Calu3 (cell line): ENCODE measurements around the gene HBEGF. TPM values are rescaled to one million over a fixed set of nuclear protein-coding genes. Genes with fewer than 3 reads are reported as not detected.

Experiments
- BruUV-seq: library from RNA; stranded (reverse); fragments of 400-500 nt; replicated peaks from 2 replicates; lab custom pipeline; 2021; lab: Mats Ljungman, UMichigan
- CTCF ChIA-PET: fragments of 300-600 bp; sonication (Branson Sonifier 250); formaldehyde crosslinking; loops from one replicate; lab custom pipeline; 2022; ENCODE audit warnings: antibody characterized with exemption; lab: Charles Lee
- DNase-seq: peaks from one replicate; pipeline ENCODE4 v3.0.0; 2022
- H3K27ac Mint-ChIP-seq: one replicate; pipeline ENCODE4 v1.8.0; 2022; ENCODE audit warnings: mixed read lengths; ENCODE audit not compliant: unreplicated experiment
- H3K27me3 Mint-ChIP-seq: one replicate; pipeline ENCODE4 v1.8.0; 2022; ENCODE audit warnings: mixed read lengths; ENCODE audit not compliant: unreplicated experiment
- H3K36me3 Mint-ChIP-seq: one replicate; pipeline ENCODE4 v1.8.0; 2022; ENCODE audit warnings: mild to moderate bottlenecking, moderate library complexity, mixed read lengths; ENCODE audit not compliant: insufficient read depth, unreplicated experiment
- H3K4me1 Mint-ChIP-seq: one replicate; pipeline ENCODE4 v1.8.0; 2022; ENCODE audit warnings: mild to moderate bottlenecking, low read depth, mixed read lengths; ENCODE audit not compliant: unreplicated experiment
- H3K4me3 Mint-ChIP-seq: one replicate; pipeline ENCODE4 v1.8.0; 2022; ENCODE audit warnings: mild to moderate bottlenecking, low read depth, moderate library complexity, mixed read lengths; ENCODE audit not compliant: unreplicated experiment
- H3K9me3 Mint-ChIP-seq: one replicate; pipeline ENCODE4 v1.8.0; 2022; ENCODE audit warnings: low read depth, mixed read lengths; ENCODE audit not compliant: unreplicated experiment
- CTCF ChIP-seq: fragments of 200-600 bp; IDR thresholded peaks from one replicate; pipeline ENCODE4 v1.8.0; 2022; ENCODE audit warnings: antibody characterized with exemption; ENCODE audit not compliant: unreplicated experiment
- intact Hi-C: fragments of 100-400 bp; cut with micrococcal nuclease; formaldehyde crosslinking; loops from one replicate; pipeline ENCODE4 v1.10.0; 2022; ENCODE audit not compliant: unreplicated experiment
- total RNA-seq: library from RNA; stranded (reverse); gene quantifications from 2 replicates; pipeline ENCODE4 v1.2.3, GENCODE V29; 2022

HBEGF gene
- total RNA-seq, 1 experiment from 2014 or later, result 7.2 TPM

DNA sequence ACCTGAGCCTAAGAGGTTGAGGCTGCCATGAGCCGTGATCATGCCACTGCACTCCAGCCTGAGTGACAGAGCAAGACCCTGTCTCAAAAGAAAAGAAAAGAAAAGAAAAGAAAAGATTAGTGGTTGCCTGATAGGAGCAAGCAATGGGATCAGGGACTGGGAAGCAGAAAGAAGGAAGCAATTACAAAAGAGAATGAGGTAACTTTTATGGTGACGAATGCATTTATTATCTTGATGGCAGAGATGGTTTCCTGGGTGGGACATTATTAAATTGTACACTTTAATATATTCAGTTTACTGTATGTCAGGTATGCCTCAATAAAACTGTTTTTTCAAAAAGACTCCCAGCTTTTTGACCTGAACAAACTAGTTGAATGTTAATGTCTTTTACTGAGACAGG, 36.0 kb downstream of the HBEGF start:
- peaks cover 2% of the 10 kb centered on the region for H3K9me3 Mint-ChIP-seq
- H3K27me3 Mint-ChIP-seq, result no peaks in the 10 kb centered on the region
- intact Hi-C loops, result no loop called here
- CTCF ChIA-PET, result no interaction called here
- no peak for TF ChIP-seq CTCF
- peaks cover 30% of the 10 kb centered on the region for H3K4me1 Mint-ChIP-seq
- BruUV-seq, result no TSS peak
- no peak overlapping the region for H3K27ac Mint-ChIP-seq
- DNase-seq, result no peak
- H3K4me3 Mint-ChIP-seq, result no peak overlapping the region
- no peaks in the 10 kb centered on the region for H3K36me3 Mint-ChIP-seq

DNA sequence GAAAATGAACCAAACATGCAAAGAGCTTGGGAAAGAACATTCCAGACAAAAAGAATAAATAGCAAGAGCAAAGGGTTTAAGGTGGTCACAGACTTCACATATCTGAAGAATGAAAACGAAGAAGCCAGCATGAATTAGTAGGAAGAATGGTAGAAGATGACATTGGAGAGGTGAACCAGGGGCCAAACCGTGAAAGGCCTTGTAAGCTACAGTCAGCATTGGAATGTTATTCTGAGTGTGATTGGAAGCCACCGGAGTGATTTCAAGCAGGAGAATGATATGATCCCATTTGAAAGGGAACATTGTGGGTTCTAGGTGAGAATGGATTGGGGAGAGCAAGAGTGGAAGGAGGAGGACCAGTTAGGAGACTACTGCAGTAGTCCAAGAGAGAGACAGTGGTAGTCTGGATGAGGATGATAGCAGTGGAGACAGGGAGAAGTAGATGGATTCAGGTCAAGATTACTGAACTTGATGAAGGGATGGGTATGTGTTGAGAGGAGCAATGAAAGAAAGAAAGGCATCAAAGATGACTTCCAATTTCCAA, 36.6 kb downstream of the HBEGF start:
- peaks cover 2% of the 10 kb centered on the region for H3K9me3 Mint-ChIP-seq
- CTCF ChIA-PET, result interaction anchor here (0.6 kb wide), 1 partner anchor 46 kb away, joined by 4 read pairs; no protein-coding TSS in a partner anchor
- no peak overlapping the region for H3K4me3 Mint-ChIP-seq
- no TSS peak for BruUV-seq
- H3K27ac Mint-ChIP-seq, result no peak overlapping the region
- DNase-seq, result no peak
- H3K36me3 Mint-ChIP-seq, result no peaks in the 10 kb centered on the region
- intact Hi-C loops, result no loop called here
- no peaks in the 10 kb centered on the region for H3K27me3 Mint-ChIP-seq
- peaks cover 30% of the 10 kb centered on the region for H3K4me1 Mint-ChIP-seq
- TF ChIP-seq CTCF, result no peak

DNA sequence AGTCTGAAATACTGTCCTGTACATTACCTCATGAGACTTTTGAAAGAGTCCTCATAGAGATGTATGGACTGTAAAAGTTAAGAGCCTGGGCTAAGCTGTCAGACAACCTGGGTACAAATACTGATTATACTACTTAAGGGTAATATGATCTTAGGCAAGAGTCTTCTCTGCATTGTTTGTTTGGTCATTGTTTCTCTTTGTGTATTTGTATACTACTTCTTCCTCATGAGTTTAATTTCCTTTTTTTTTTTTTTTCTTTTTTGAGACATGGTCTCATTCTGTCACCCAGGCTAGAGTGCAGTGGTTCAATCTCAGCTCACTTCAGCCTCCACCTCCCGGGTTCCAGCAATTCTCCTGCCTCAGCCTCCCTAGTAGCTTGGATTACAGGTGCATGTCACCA, 40.9 kb downstream of the HBEGF start:
- Mint-ChIP-seq H3K9me3 (peaks cover 2% of the 10 kb centered on the region), H3K27me3 (no peaks in the 10 kb centered on the region), H3K4me3 (no peak overlapping the region), H3K36me3 (peaks cover 22% of the 10 kb centered on the region), H3K27ac (no peak overlapping the region), H3K4me1 (peaks cover 36% of the 10 kb centered on the region)
- intact Hi-C loops, result no loop called here
- CTCF ChIA-PET, result interaction anchor here (0.7 kb wide), 1 partner anchor 146 kb away, joined by 3 read pairs; no protein-coding TSS in a partner anchor
- TF ChIP-seq CTCF, result no peak
- no peak for DNase-seq
- no TSS peak for BruUV-seq

GRCh38 chr5:140303966-140304365, 42.4 kb downstream of the HBEGF start:
- no TSS peak for BruUV-seq
- H3K27me3 Mint-ChIP-seq, result no peaks in the 10 kb centered on the region
- intact Hi-C loops, result no loop called here
- peaks cover 26% of the 10 kb centered on the region for H3K36me3 Mint-ChIP-seq
- CTCF ChIA-PET, result interaction anchor here (0.7 to 1.7 kb wide), 2 partner anchors 42 to 74 kb away, joined by 3 to 19 read pairs; partner anchors contain the start of gene HBEGF
- TF ChIP-seq CTCF, result no peak
- H3K27ac Mint-ChIP-seq, result no peak overlapping the region
- no peak for DNase-seq
- peaks cover 29% of the 10 kb centered on the region for H3K4me1 Mint-ChIP-seq
- no peaks in the 10 kb centered on the region for H3K9me3 Mint-ChIP-seq
- no peak overlapping the region for H3K4me3 Mint-ChIP-seq
